Measurements from ENCODE around the gene ACAP1.

ACAP1 gene

GRCh38 chr17:7309628-7310027 is 26.7 kb upstream of the ACAP1 start:
- no peak for DNase-seq (ENCODE audit: low read depth in 1 of 2, low spot score in 1 of 2)

DNA sequence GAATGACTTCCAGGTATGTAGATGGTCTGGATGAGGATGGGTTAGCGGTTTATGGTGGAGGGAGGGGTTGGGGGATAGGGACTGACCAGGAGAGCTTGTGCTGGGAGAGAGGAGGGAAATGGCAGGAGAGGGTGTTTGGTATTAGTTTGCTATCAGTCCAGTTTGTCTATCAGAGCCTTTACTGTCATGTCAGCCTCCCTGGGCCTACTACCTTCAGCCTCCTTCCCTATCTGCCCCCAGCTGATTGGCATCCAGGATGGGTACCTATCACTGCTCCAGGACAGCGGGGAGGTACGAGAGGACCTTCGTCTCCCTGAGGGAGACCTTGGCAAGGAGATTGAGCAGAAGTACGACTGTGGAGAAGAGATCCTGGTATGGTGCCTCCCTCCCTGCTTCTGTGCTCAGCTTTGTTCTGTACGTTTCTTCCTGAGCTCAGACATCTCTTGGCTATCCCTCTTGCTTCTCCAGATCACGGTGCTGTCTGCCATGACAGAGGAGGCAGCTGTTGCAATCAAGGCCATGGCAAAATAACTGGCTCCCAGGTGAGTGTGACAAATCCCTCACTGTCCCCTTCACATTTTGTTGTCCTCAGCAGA is 25.1 kb upstream of the ACAP1 start:
- DNase-seq (ENCODE audit: low read depth in 1 of 2, low spot score in 1 of 2) = no peak

GRCh38 chr17:7312432-7313087 is 23.8 kb upstream of the ACAP1 start:
- DNase-seq (ENCODE audit: low read depth in 1 of 2, low spot score in 1 of 2) = no peak

GRCh38 chr17:7313088-7313889 is 23.0 kb upstream of the ACAP1 start:
- no peak for DNase-seq (ENCODE audit: low read depth in 1 of 2, low spot score in 1 of 2)

GRCh38 chr17:7313890-7314718 is 22.2 kb upstream of the ACAP1 start:
- DNase-seq (ENCODE audit: low read depth in 1 of 2, low spot score in 1 of 2) = no peak

GRCh38 chr17:7314719-7315569 is 21.4 kb upstream of the ACAP1 start, which contains the start of gene GPS2:
TSS of gene GPS2 (minus strand) at chr17:7315360. CDS start at chr17:7315052, 308 bp downstream.
- DNase-seq (ENCODE audit: low read depth in 1 of 2, low spot score in 1 of 2) = peak; percentile 75 to 91

GRCh38 chr17:7315570-7316235 is 20.6 kb upstream of the ACAP1 start:
- no peak for DNase-seq (ENCODE audit: low read depth in 1 of 2, low spot score in 1 of 2)

GRCh38 chr17:7317161-7317803 is 19.0 kb upstream of the ACAP1 start:
- DNase-seq (ENCODE audit: low read depth in 1 of 2, low spot score in 1 of 2) = no peak

- no peak for DNase-seq (ENCODE audit: low read depth in 1 of 2, low spot score in 1 of 2)
These were observed 18.0 kb upstream of the ACAP1 start for GRCh38 chr17:7318121-7318860.

DNA sequence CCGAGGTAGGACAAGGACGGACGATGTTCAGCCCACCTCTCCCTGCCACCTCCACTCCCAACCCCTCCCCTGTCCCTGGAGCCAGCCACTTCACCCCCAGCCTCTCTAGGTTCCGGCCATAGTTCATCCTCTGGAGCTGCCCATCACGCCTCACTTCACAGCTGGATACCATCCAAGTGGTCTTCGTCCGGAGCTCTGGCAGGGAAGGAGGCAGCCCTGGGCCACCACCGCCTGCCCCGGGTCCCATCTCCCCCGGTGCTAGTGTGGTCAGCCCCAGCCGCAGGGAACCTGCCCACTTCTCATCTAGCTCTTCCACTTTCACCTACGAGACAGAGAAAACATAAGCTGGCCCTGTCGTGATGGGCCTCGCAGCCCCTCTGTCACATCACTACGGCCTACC is 14.9 kb upstream of the ACAP1 start:
- DNase-seq (ENCODE audit: low read depth in 1 of 2, low spot score in 1 of 2) = no peak

DNA sequence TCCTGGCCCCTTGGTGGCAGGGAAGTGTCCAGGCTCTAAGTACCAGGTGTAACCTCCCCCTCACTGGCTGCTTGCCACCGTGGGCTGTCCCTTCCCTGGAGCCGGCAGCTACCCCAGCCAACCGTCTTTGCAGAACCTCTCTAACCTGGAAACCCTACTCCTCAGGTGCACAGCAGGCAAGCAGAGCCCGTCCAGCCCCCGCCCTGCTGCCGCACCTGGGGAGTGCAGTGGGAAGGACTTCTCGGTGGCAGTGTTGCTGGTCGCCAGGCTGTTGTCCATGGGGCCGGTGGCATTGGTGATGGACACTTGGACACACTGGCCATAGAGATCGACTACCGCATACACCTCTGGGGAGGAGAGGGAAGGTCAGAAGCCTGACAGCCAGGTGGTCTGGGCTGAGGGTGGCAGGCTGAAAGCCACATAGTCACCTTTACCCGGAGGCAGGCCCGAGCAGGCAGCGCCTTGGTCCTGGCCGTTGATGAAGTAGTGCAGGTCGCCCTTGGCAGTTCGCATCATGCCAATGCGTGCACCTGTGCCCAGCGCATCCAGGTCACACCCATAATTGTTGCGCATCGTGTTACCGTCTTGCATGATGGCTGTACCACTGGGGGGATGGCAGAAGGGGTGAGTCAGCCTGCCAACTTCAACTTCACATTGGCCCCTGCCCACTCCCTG is 13.7 kb upstream of the ACAP1 start:
- no peak for DNase-seq (ENCODE audit: low read depth in 1 of 2, low spot score in 1 of 2)

GRCh38 chr17:7323731-7324437 is 12.4 kb upstream of the ACAP1 start:
- DNase-seq (ENCODE audit: low read depth in 1 of 2, low spot score in 1 of 2) = peak; percentile 50 to 51

DNA sequence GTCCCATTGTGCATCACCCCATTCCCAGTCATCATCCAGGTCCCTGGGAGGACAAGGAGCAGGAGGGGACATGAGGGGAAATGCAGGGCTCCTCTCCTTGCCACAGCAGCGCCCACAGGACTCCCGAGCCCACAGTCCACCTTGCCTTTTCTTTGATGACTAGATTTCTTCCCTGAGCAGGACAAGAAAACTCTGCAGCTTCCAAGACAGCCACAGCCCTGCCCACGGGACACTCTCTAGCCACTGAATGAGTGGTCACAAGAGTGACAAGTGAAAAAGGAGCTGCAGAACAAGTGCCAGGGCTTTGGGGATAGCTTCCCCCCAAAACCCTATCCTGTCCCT is 11.9 kb upstream of the ACAP1 start:
- no peak for DNase-seq (ENCODE audit: low read depth in 1 of 2, low spot score in 1 of 2)

GRCh38 chr17:7325031-7325528 is 11.2 kb upstream of the ACAP1 start:
- no peak for DNase-seq (ENCODE audit: low read depth in 1 of 2, low spot score in 1 of 2)

- DNase-seq (ENCODE audit: low read depth in 1 of 2, low spot score in 1 of 2) = no peak
These were observed 10.1 kb upstream of the ACAP1 start for GRCh38 chr17:7326186-7326585.

DNA sequence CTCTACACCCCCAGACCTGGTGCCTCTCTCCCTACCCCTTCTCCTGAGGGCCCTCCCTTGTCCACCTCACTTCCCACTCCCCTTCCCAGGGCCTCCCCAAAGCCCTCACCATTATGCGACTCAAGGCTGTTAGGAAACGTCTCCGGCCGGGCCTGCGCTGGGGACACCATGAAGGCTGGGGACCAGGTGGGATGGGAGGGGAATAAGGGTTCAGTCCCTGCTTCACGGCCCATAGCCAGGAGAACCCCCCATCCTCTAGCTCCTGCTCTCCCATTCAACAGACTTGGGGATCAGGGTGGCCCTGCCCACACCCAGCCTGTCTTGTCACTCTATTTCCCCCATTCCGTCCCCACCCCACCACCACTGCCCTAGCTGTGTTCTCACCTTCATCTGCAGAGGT is 9.3 kb upstream of the ACAP1 start:
- no peak for DNase-seq (ENCODE audit: low read depth in 1 of 2, low spot score in 1 of 2)

GRCh38 chr17:7327501-7327900 is 8.8 kb upstream of the ACAP1 start:
- no peak for DNase-seq (ENCODE audit: low read depth in 1 of 2, low spot score in 1 of 2)
